ENCODE measurements around the gene CGN.

CGN gene

DNA sequence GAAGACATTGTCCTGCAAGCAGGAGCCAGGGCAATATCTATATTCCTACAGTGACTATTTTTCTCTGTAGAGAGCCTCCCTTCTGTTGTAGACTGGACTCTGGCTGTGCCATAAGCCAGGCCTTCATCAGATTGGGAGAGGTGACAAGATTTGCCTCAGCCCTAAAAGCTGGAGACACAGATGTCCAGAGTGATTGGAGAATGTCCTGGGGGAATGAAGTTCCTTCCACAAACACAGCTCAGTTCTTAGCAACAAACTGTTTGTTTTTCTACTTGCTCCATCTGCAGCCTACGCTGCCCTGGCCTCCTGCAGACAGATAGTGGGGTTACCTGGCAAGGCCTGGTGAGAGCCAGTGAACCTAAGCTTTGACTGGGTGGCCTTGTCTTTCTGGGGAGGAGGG lies 70.7 kb downstream of the CGN start:
- TF ChIP-seq SPI1 (IDR thresholded peaks at IDR 0.05; ENCODE audit: borderline replicate concordance, low read depth) (no peak), POLR2AphosphoS5 (IDR thresholded peaks at IDR 0.05; ENCODE audit: low read depth) (no peak), GABPA (IDR thresholded peaks at IDR 0.05; ENCODE audit: low read depth) (no peak)
- TF ChIP-seq, protein P1, sequence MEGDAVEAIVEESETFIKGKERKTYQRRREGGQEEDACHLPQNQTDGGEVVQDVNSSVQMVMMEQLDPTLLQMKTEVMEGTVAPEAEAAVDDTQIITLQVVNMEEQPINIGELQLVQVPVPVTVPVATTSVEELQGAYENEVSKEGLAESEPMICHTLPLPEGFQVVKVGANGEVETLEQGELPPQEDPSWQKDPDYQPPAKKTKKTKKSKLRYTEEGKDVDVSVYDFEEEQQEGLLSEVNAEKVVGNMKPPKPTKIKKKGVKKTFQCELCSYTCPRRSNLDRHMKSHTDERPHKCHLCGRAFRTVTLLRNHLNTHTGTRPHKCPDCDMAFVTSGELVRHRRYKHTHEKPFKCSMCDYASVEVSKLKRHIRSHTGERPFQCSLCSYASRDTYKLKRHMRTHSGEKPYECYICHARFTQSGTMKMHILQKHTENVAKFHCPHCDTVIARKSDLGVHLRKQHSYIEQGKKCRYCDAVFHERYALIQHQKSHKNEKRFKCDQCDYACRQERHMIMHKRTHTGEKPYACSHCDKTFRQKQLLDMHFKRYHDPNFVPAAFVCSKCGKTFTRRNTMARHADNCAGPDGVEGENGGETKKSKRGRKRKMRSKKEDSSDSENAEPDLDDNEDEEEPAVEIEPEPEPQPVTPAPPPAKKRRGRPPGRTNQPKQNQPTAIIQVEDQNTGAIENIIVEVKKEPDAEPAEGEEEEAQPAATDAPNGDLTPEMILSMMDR (IDR thresholded peaks at IDR 0.05; ENCODE audit: insufficient read depth, low read length): no peak
- TF ChIP-seq, protein P2, sequence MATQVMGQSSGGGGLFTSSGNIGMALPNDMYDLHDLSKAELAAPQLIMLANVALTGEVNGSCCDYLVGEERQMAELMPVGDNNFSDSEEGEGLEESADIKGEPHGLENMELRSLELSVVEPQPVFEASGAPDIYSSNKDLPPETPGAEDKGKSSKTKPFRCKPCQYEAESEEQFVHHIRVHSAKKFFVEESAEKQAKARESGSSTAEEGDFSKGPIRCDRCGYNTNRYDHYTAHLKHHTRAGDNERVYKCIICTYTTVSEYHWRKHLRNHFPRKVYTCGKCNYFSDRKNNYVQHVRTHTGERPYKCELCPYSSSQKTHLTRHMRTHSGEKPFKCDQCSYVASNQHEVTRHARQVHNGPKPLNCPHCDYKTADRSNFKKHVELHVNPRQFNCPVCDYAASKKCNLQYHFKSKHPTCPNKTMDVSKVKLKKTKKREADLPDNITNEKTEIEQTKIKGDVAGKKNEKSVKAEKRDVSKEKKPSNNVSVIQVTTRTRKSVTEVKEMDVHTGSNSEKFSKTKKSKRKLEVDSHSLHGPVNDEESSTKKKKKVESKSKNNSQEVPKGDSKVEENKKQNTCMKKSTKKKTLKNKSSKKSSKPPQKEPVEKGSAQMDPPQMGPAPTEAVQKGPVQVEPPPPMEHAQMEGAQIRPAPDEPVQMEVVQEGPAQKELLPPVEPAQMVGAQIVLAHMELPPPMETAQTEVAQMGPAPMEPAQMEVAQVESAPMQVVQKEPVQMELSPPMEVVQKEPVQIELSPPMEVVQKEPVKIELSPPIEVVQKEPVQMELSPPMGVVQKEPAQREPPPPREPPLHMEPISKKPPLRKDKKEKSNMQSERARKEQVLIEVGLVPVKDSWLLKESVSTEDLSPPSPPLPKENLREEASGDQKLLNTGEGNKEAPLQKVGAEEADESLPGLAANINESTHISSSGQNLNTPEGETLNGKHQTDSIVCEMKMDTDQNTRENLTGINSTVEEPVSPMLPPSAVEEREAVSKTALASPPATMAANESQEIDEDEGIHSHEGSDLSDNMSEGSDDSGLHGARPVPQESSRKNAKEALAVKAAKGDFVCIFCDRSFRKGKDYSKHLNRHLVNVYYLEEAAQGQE (IDR thresholded peaks at IDR 0.05; ENCODE audit: insufficient replicate concordance, low read depth): no peak
- no peak for DNase-seq (ENCODE audit: low read depth in 1 of 2, low spot score in 1 of 2)
- Histone ChIP-seq H3K27ac (replicated peaks) (no peak overlapping the region), H3K4me3 (replicated peaks; ENCODE audit: insufficient read depth, low read length) (no peak overlapping the region), H3K27me3 (ENCODE audit: insufficient read depth, poor library complexity, severe bottlenecking) (no peaks in the 10 kb centered on the region)

DNA sequence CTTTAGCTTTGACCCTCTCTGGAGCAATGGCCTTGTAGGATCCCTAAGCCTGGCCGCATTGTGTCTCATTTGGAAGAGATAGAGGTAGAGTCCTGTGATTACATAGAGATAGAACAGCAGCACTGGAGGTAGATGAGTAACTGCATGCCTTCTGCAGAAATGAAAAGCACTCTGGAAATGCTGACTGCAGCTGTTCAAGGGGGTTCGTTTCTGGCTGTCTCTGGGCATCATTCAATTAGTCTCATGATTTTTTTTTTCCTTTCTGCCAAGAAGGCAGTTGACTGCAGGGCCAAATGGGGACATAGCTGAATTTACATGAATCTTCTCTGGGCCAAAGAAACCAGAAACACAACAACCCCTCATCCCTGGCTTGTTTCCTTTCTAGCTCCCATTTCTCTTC lies 72.6 kb downstream of the CGN start:
- Histone ChIP-seq H3K27ac (replicated peaks) (no peak overlapping the region), H3K4me3 (replicated peaks; ENCODE audit: insufficient read depth, low read length) (no peak overlapping the region), H3K27me3 (ENCODE audit: insufficient read depth, poor library complexity, severe bottlenecking) (no peaks in the 10 kb centered on the region)
- no peak for TF ChIP-seq GABPA (IDR thresholded peaks at IDR 0.05; ENCODE audit: low read depth)
- no peak for TF ChIP-seq POLR2AphosphoS5 (IDR thresholded peaks at IDR 0.05; ENCODE audit: low read depth)
- no peak for TF ChIP-seq SPI1 (IDR thresholded peaks at IDR 0.05; ENCODE audit: borderline replicate concordance, low read depth)
- TF ChIP-seq, protein P2 (IDR thresholded peaks at IDR 0.05; ENCODE audit: insufficient replicate concordance, low read depth): no peak
- TF ChIP-seq, protein P1 (IDR thresholded peaks at IDR 0.05; ENCODE audit: insufficient read depth, low read length): no peak
- no peak for DNase-seq (ENCODE audit: low read depth in 1 of 2, low spot score in 1 of 2)

DNA sequence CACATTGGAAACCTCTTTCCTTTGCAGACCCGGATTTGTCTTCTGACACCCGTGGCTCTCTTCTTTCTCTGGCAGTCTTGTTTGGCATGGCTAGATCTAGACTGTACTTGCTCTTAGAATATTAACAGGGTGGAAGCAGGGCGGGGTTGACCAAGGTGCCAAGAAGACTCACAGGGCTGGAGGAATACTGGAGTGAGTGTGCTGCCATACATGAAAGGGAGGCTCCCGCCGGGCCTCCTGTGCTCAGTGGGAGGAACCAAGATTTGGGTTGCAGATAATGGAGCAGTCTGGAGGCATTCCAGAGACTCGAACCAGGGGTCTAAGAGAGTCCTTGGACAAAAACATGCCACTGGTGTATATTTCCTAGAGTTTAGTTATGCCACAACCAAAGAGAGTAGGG lies 73.1 kb downstream of the CGN start:
- no peak for DNase-seq (ENCODE audit: low read depth in 1 of 2, low spot score in 1 of 2)
- no peak overlapping the region for H3K27ac ChIP-seq (replicated peaks)
- no peaks in the 10 kb centered on the region for H3K27me3 ChIP-seq (ENCODE audit: insufficient read depth, poor library complexity, severe bottlenecking)
- TF ChIP-seq GABPA (IDR thresholded peaks at IDR 0.05; ENCODE audit: low read depth): no peak
- TF ChIP-seq POLR2AphosphoS5 (IDR thresholded peaks at IDR 0.05; ENCODE audit: low read depth): no peak
- no peak overlapping the region for H3K4me3 ChIP-seq (replicated peaks; ENCODE audit: insufficient read depth, low read length)

DNA sequence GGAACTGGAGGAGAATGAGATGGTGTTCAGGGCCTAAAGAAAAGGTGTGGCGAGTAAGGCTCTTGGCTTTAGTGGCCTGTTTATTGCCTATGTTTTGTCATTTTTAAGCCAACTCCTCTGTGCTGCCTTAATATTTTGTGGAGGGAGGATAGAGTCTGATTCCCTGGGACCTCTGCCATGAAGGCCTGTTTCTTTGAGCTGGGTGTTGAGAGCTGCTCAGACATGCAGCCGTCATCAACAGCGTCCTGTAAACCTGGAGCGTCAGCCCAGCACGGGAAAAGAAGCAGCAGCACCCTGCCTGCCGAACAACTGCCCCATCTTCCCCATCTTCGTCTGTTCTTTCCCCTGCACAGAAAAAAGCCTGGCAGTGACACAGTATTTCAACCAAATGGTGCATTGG lies 73.6 kb downstream of the CGN start:
- H3K4me3 ChIP-seq (replicated peaks; ENCODE audit: insufficient read depth, low read length): no peak overlapping the region

More for the DNA sequence above, 73.6 kb downstream of the CGN start:
- DNase-seq (ENCODE audit: low read depth in 1 of 2, low spot score in 1 of 2): no peak
- no peak for TF ChIP-seq POLR2AphosphoS5 (IDR thresholded peaks at IDR 0.05; ENCODE audit: low read depth)
- TF ChIP-seq, protein P2 (IDR thresholded peaks at IDR 0.05; ENCODE audit: insufficient replicate concordance, low read depth): no peak
- TF ChIP-seq, protein P1 (IDR thresholded peaks at IDR 0.05; ENCODE audit: insufficient read depth, low read length): no peak
- TF ChIP-seq GABPA (IDR thresholded peaks at IDR 0.05; ENCODE audit: low read depth): no peak
- no peak for TF ChIP-seq SPI1 (IDR thresholded peaks at IDR 0.05; ENCODE audit: borderline replicate concordance, low read depth)
- Histone ChIP-seq H3K27me3 (ENCODE audit: insufficient read depth, poor library complexity, severe bottlenecking) (no peaks in the 10 kb centered on the region), H3K27ac (replicated peaks) (no peak overlapping the region)

All from HL-60 (cell line).